IPS-18c (cell line): ENCODE data around the gene KCNN4.
"Not testable (repeated sequence)": the region's sequence is repeated elsewhere in the genome, so short reads cannot be mapped to it uniquely, and the experiment has no call there.

ENCODE experiments used
- H3K4me3 ChIP-seq: 2 replicates; pipeline ENCODE4 v1.7.0; 2013; ENCODE audit warnings: low read depth, mild to moderate bottlenecking, low read length, moderate library complexity; ENCODE audit not compliant: insufficient read depth
- H3K9me3 ChIP-seq: one replicate; pipeline ENCODE4 v1.6.1; 2013; ENCODE audit warnings: mild to moderate bottlenecking, low read length, moderate library complexity; ENCODE audit not compliant: control insufficient read depth, insufficient read depth

Gene KCNN4

DNA sequence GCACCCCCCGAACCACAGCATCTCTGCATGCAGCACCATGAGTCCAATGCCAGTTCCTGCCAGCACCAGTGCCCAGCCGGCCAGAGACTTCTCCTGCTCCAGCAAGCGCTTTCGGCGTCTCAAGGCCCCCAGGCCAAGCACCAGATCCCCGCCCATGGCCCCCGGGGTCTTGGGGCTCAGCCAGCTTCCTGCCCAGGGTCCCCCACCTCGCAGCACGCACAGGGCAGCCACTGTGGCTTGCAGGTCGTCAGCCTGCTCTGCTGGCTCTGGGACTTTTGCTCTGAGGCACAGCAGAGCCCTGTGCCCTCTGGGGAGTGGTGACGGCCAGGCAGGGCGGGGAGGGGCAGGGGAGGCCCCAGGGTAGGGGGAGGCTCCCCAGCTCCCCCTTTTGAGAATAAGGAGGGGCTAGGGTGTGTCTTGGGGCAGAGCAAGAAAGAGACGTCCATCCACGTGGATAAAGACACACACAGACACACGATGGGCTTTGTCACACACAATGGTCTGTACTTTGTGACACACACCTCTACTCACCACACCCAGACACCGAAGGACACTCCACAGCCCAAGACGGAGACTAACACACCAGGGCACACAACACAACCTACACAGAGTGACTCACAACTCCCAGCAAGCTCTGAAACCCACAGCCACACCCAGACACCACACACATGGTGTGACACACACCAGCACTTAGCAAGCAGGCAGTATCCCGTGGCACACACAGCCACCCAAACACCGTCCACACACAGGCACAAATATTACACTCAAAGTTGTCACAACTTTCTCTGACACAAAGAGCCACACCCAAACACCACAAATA, at the start of gene KCNN4:
Gene KCNN4 (minus strand): TSS at position 268 of the 820 bp plus-strand sequence. CDS start 112 bp downstream, at position 156.
- Histone ChIP-seq H3K9me3 (no peaks in the 10 kb centered on the region), H3K4me3 (no peak within 1 kb of the TSS)

- Histone ChIP-seq H3K4me3 (peak within 1 kb of the TSS; percentile 74), H3K9me3 (peaks cover 2% of the 10 kb centered on the region)
Measured at GRCh38 chr19:43826787-43827754, 46.3 kb upstream of the KCNN4 start, which contains the start of gene ZNF283. TSS of gene ZNF283 (plus strand) at chr19:43827321. CDS start at chr19:43833505, 6,184 bp downstream.

DNA sequence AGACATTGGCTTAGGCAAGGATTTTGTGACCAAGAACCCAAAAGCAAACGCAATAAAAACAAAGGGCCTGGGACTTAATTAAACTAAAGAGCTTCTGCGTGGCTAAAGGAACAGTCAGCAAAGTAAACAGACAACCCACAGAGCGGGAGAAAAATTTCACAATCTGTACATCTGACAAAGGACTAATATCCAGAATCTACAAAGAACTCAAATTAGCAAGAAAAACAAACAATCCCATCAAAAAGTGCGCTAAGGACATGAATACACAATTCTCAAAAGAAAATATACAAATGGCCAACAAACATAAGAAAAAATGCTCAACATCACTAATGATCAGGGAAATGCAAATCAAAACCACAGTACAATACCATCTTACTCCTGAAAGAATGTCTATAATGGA, 43.8 kb upstream of the KCNN4 start:
- H3K9me3 ChIP-seq, H3K4me3 ChIP-seq: not testable (repeated sequence)

DNA sequence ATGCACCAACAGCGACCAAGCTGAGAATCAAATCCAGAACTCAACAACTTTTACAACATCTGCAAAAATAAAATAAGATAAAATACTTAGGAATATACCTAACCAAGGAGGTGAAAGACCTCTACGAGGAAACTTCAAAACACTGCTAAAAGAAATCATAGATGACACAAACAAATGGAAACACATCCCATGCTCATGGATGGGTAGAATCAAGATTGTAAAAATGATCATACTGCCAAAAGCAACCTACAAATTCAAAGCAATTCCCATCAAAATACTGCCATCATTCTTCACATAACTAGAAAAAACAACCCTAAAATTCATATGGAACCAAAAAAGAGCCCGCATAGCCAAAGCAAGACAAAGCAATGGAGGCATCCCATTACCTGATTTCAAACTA, 43.1 kb upstream of the KCNN4 start:
- H3K9me3 ChIP-seq, H3K4me3 ChIP-seq: not testable (repeated sequence)

- H3K4me3 ChIP-seq, result no peak overlapping the region
Measured at GRCh38 chr19:43820884-43821215, 40.1 kb upstream of the KCNN4 start.

GRCh38 chr19:43820098-43820883, 39.5 kb upstream of the KCNN4 start:
- H3K9me3 ChIP-seq, result peaks cover 6% of the 10 kb centered on the region
- H3K4me3 ChIP-seq, result no peak overlapping the region

More at GRCh38 chr19:43820884-43821215, 40.1 kb upstream of the KCNN4 start:
- peaks cover 6% of the 10 kb centered on the region for H3K9me3 ChIP-seq

GRCh38 chr19:43818500-43818899, 37.7 kb upstream of the KCNN4 start:
- H3K4me3 ChIP-seq, result no peak overlapping the region
- peaks cover 4% of the 10 kb centered on the region for H3K9me3 ChIP-seq

DNA sequence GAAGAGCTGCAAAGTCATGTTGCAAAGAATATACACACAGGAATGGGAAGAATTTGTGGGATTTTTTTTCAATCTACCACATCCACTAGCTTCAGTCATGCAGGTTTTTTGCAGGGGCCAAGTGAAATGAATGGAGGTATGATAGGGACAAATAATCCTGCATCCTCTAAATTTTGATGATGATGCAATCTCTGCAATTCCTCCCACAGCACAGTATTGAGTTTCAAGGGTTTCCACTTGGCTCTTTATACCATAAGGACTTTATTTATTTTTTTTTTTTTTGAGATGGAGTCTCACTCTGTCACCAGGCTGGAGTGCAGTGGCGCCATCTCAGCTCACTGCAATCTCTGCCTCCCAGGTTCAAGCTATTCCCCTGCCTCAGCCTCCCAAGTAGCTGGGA, 36.7 kb upstream of the KCNN4 start:
- H3K9me3 ChIP-seq, H3K4me3 ChIP-seq: not testable (repeated sequence)

DNA sequence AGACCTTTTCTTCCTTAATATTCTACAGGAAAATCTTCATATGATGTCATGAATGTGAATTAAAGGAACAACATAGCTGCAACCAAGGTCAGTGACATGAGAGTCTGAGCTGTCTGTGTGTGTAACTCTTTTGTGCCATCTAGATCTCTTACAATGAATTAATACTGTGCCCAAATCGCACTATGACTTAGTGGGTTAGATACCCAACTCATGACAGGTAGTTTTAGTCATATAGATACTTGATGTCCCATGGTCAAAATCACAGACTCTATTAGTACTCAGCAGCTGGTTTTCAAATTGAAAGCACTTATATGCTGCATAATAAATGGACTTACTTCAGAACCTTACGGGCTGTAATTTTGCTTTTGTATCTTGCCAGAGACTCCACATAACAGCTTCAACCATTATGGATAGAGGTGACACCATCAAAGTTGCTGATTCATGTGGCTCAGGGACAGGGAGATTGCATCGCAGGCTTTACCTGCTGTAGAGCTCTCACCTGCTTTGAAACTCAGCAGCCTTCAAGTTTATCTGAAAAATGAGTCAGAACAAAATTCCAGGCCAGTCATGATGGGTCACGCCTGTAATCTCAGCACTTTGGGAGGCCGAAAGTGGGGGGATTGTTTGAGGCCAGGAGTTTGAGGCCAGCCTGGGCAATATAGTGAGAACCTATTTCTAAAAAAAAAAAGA, 34.0 kb upstream of the KCNN4 start:
- H3K9me3 ChIP-seq, result peaks cover 6% of the 10 kb centered on the region

GRCh38 chr19:43812688-43813087, 31.9 kb upstream of the KCNN4 start:
- H3K9me3 ChIP-seq, result peaks cover 6% of the 10 kb centered on the region

More for the DNA sequence above, 34.0 kb upstream of the KCNN4 start:
- no peak overlapping the region for H3K4me3 ChIP-seq

DNA sequence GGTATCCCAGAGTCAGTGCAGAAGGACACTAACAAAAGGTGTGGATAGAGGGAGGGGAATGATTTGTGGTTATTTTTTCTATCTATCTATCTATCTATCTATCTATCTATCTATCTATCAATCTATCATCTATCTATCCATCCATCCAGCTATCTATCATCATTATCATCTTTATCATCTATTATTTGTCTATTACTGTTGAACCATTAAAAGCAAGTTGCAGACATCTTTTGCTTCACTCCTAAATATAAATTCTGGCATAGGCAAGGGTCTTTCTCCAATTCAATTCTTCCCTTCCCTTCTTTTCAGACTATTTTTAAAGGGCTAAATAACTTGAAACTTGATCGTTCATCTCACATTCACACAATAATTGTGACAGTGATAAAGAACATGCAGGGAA, 31.5 kb upstream of the KCNN4 start:
- Histone ChIP-seq H3K9me3 (peaks cover 4% of the 10 kb centered on the region), H3K4me3 (no peak overlapping the region)

More at GRCh38 chr19:43812688-43813087, 31.9 kb upstream of the KCNN4 start:
- no peak overlapping the region for H3K4me3 ChIP-seq

DNA sequence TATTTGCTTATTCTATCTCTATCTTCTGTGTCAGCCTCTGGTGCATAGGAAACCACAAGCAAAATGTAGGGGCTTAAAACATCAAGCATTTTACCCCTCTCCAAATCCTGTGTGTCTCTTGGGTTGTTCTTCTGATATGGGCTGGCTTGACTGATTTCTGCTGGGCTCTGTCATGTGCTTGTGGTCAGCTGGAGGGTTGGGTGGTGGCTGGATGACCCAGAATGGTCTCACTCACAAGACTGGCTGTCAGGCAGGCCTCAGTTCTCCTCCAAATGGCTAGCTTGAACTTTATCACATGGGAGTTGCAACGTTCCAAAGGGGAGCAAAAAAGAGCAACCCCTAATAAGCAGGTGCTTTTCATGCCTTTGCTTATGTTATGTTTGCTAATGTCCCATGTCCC, 31.1 kb upstream of the KCNN4 start:
- H3K4me3 ChIP-seq, result no peak overlapping the region
- peaks cover 2% of the 10 kb centered on the region for H3K9me3 ChIP-seq

DNA sequence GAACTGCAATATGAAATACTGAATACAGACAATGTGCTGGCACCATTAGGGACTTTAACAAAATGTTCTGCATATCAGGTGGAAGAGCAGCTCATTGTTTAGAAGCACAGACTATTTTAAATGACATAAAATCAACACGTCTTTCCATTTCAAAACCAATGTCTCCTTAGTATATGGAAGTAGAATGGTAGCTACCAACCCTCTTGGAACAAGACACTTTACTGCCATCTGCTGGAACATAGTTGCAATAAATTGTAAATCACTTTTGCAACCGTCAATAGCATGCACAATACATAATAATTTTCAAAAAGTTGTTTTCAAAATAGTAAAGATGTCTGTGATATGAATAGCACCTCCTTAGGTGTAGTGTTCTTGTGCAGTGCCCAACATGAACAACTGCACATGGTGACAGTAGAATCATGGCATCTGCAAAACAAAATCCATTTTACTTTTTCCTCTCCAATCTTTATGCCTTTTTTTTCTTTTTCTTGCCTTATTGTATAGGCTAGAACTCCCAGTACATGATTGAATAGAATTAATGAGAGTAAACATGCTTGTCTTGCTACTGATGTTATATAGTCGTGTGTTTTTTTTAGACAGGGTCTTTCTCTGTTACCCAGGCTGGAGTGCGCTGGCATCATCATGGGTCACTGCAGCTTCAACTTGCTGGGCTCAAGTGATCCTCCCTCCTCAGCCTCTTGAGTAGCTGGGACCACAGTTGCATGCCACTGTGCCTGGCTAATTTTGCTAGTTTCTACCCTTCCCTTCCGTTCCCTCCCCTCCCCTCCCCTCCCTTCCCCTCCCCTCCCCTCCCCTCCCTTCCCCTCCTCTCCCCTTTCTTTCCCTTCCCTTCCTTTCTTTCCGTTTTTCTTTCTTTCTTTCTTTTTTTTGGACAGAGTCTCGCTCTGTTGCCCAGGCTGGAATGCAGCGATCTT, 29.3 kb upstream of the KCNN4 start:
- H3K9me3 ChIP-seq, result peaks cover 2% of the 10 kb centered on the region

GRCh38 chr19:43807651-43808050, 26.9 kb upstream of the KCNN4 start:
- H3K9me3 ChIP-seq, result no peaks in the 10 kb centered on the region

More for the DNA sequence above, 29.3 kb upstream of the KCNN4 start:
- H3K4me3 ChIP-seq, result no peak overlapping the region

GRCh38 chr19:43806848-43807247, 26.1 kb upstream of the KCNN4 start:
- no peaks in the 10 kb centered on the region for H3K9me3 ChIP-seq
- no peak overlapping the region for H3K4me3 ChIP-seq

More at GRCh38 chr19:43807651-43808050, 26.9 kb upstream of the KCNN4 start:
- no peak overlapping the region for H3K4me3 ChIP-seq

GRCh38 chr19:43806401-43806800, 25.6 kb upstream of the KCNN4 start:
- not testable (repeated sequence) for H3K4me3 ChIP-seq, H3K9me3 ChIP-seq
